Skeletal muscle tissue (tissue), 4 donors: ENCODE data around the gene CCNL1. TPM values are rescaled to one million over a fixed set of nuclear protein-coding genes. Genes with fewer than 3 reads are reported as not detected.
"Not testable (repeated sequence)": the region's sequence is repeated elsewhere in the genome, so short reads cannot be mapped to it uniquely, and the experiment has no call there.

Source experiments
- H3K27ac ChIP-seq: one replicate; pipeline ENCODE4 v1.7.0; 2013; ENCODE audit warnings: mild to moderate bottlenecking, low read depth, low read length, inconsistent platforms
- H3K27me3 ChIP-seq, 3 donors: one replicate each; pipeline ENCODE4 v1.7.0; 2013; ENCODE audit warnings: low read length in 3 of 3; ENCODE audit not compliant: control insufficient read depth in 3 of 3, insufficient read depth in 3 of 3
- H3K36me3 ChIP-seq, 3 donors: one replicate each; pipeline ENCODE4 v1.7.0; 2013; ENCODE audit warnings: low read length in 3 of 3; ENCODE audit not compliant: control insufficient read depth in 3 of 3, insufficient read depth in 3 of 3
- H3K4me1 ChIP-seq, 3 donors: one replicate each; pipeline ENCODE4 v1.7.0; 2013; ENCODE audit warnings: low read length in 3 of 3, mild to moderate bottlenecking in 3 of 3; ENCODE audit not compliant: control insufficient read depth in 3 of 3, insufficient read depth in 3 of 3
- H3K4me3 ChIP-seq, 3 donors: one replicate each; pipeline ENCODE4 v1.7.0; 2013; ENCODE audit warnings: low read length in 3 of 3
- H3K9ac ChIP-seq, 3 donors: one replicate each; pipeline ENCODE4 v1.7.0; 2013; ENCODE audit warnings: low read length in 3 of 3, mild to moderate bottlenecking in 3 of 3, moderate library complexity in 2 of 3, low read depth in 1 of 3
- H3K9me3 ChIP-seq, 3 donors: one replicate each; pipeline ENCODE4 v1.7.0; 2013; ENCODE audit warnings: low read length in 3 of 3; ENCODE audit not compliant: control insufficient read depth in 3 of 3
- total RNA-seq: library from RNA; depleted of rRNA; stranded (reverse); fragments of >200 nt; gene quantifications from one replicate; pipeline ENCODE4 v1.2.3, GENCODE V29; 2014
- donor health status: Osteomylitis.

Gene CCNL1
- total RNA-seq, 1 donor from 2014 or later, result 52.7 TPM

DNA sequence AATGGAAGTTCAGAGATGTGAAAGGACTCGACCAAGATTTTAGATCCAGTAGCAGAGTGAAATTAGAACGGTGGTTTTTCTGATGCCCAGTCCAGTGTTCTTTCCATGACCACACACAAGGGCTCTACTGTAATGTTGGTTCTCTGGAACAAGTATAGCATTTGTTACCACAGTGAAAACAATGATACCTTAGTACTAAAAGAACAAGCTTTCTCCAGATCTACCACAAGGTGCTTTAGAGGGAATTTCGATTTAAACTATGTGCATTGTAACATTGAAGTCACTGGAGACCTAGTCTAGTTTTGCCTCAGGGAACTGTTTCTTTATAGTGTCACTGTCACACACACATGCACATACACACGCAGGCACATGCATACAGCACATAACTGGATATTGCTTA, 12.8 kb upstream of the CCNL1 start:
- H3K27ac ChIP-seq, result no peak overlapping the region
- no peaks in the 10 kb centered on the region for H3K27me3 ChIP-seq
- H3K4me1 ChIP-seq, result peaks cover 12 to 14% (median 14%) of the 10 kb centered on the region in 3 donors
- H3K9me3 ChIP-seq, result no peaks in the 10 kb centered on the region
- no peaks in the 10 kb centered on the region for H3K36me3 ChIP-seq
- no peak overlapping the region for H3K9ac ChIP-seq
- no peak overlapping the region for H3K4me3 ChIP-seq

DNA sequence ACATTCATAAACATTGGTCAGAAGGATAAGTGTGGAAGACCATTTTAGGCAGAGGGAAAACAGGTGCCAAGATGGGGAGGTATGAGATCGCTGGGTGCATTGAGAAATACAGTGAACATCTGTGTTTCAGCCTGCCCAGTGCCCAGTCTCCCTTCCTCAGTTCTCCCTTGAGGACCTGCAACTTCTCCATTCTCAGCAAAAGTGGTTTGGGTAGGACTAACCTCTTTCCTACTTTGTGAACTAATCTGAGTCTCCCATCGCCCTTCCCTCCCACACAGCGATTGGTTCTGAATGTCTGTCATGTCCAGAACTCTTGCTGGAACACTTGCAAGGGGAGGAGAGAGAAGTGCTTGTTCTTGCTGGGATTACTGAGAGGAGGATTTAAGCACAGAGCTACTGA, 10.9 kb upstream of the CCNL1 start:
- peaks cover 9 to 23% (median 9%) of the 10 kb centered on the region in 3 donors for H3K4me1 ChIP-seq
- H3K27ac ChIP-seq, result no peak overlapping the region
- H3K27me3 ChIP-seq, result no peaks in the 10 kb centered on the region
- H3K9me3 ChIP-seq, result no peaks in the 10 kb centered on the region
- no peak overlapping the region for H3K4me3 ChIP-seq
- H3K9ac ChIP-seq, result no peak overlapping the region
- H3K36me3 ChIP-seq, result no peaks in the 10 kb centered on the region

DNA sequence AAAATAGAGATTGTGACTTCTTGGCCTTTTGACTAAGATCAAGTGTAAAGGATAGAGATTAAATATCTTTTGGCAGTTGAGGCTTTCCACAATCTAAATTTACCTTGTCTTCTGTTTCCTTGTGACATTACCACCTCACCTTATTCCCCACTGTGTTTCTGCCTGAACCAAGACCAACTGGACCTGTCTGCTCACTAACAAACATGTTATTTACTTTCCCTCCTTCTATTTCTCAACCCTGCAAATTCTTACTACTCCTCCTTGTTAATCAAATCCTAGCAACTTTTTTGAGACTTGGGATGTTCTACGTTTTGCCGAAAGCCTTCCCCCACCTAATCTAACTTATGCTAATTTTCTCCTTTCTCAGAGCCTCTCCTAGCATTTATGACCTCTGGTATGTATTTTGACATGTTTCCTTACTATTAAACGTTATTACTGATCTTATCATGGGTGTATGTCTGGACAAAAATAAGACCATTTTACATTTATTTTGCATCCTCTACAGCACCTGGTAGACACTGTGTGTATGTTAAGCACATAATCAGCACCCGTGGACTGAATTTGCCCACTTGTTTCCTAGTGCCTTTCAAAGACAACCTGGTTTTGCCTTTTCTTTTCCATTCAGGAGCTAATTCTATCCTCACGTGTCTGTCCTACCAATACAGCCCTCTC, 7.6 kb upstream of the CCNL1 start:
- no peaks in the 10 kb centered on the region for H3K9me3 ChIP-seq
- no peak overlapping the region for H3K27ac ChIP-seq
- peaks cover 0 to 17% (median 4%) of the 10 kb centered on the region in 3 donors for H3K4me1 ChIP-seq
- no peak overlapping the region for H3K9ac ChIP-seq
- H3K27me3 ChIP-seq, result no peaks in the 10 kb centered on the region
- no peak overlapping the region for H3K4me3 ChIP-seq
- H3K36me3 ChIP-seq, result no peaks in the 10 kb centered on the region

DNA sequence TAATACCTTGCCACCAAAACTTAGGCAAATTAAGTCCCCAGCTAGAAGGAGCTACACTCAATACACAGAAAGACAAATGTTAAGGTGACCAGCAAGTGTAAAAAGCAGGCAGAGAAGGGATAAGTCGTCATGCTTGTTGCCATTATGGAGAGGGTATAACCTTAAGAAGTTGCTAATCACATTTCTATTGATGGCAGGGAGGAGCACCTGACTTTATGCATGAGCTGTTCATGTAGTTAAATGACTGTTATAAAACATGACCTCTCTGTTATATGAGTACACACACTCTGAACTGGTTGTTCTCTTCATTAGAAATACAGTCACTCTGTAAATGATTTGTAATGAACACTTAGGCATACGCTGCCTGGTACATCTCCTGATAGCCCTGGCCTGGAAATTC, 6.6 kb upstream of the CCNL1 start:
- Histone ChIP-seq H3K27ac (no peak overlapping the region), H3K4me1 (peaks cover 0 to 17% (median 4%) of the 10 kb centered on the region in 3 donors), H3K4me3 (no peak overlapping the region), H3K9me3 (no peaks in the 10 kb centered on the region), H3K36me3 (no peaks in the 10 kb centered on the region), H3K27me3 (no peaks in the 10 kb centered on the region), H3K9ac (no peak overlapping the region)

DNA sequence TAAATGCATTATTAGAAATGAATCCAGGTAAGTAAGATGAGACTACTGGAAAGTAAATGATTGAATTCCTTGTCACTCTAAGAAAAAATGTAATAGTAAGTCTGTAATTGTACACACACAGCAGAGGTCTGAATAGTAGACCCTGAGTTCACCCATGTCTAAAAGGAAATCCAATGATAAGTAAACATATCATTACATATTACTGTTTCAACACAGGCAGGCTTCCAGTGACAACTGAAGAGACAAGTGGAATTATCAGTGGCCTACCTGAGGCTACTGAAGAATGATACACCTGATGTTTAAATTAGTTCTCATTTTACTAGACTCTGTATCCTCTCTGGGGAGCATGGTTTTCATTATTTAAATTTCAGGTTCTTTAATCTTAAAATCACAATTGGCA, 6.2 kb upstream of the CCNL1 start:
- Histone ChIP-seq H3K27ac (no peak overlapping the region), H3K4me3 (no peak overlapping the region)

DNA sequence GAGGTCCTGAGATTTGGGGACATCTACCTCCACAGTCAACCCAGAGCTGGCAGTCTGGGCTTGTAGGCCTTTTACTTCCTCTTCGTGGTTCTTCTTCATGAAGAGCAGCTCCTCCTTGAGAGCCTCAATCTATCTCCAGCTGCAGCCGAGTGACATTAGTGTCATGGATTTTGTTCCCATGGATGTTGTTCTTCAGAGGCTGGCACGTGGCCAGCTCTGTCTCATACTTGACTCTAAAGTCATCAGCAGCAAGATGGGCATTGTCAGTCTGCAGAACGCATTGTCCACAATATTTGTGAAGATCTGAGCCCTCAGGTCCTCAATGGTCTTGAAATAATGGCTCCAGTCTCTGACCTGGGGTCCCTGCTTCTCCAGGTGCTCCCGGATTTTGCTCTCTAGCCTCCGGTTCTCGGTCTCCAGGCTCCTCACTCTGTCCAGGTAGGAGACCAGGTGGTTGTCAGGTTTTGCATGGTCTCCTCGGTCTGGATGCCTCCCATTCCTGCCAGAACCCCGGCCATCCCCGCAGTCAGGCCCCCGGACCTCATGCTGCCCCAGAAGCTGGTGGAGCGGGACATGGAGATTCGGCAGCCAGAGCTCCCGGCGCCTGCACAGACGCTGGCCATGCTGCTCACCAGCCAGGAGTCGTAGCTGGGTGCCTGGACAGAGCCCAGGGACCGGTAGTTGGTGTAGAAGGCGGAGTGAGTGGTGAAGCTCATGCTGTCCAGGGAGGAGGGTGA, 3.4 kb upstream of the CCNL1 start:
- H3K9ac ChIP-seq, result no peak overlapping the region
- no peak overlapping the region for H3K4me3 ChIP-seq
- H3K36me3 ChIP-seq, result peaks cover 0 to 4% (median 3%) of the 10 kb centered on the region in 3 donors
- H3K4me1 ChIP-seq, result peaks cover 9 to 24% (median 11%) of the 10 kb centered on the region in 3 donors
- H3K27me3 ChIP-seq, result no peaks in the 10 kb centered on the region
- H3K9me3 ChIP-seq, result no peaks in the 10 kb centered on the region
- no peak overlapping the region for H3K27ac ChIP-seq

More for the DNA sequence above, 6.2 kb upstream of the CCNL1 start:
- Histone ChIP-seq H3K9ac (no peak overlapping the region), H3K4me1 (peaks cover 2 to 17% (median 4%) of the 10 kb centered on the region in 3 donors), H3K27me3 (no peaks in the 10 kb centered on the region), H3K9me3 (no peaks in the 10 kb centered on the region), H3K36me3 (no peaks in the 10 kb centered on the region)

DNA sequence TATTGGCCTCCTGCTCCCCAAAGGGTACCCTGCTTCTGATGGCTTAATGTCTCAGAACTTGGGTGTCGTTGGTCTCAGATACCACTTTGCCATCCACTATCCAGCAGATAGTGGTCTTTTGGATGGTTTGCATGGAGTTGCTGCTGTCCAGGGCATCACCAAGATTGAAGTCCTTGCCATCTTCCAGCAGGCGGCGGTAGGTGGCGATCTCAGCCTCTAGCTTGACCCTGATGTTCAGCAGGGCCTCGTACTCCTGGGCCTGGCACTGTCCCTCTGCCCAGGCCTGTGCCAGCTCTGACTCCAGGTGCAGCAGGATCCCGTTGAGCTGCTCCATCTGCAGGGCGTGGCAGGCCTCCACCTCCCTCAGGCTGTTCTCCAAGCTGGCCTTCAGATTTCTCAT, 2.7 kb upstream of the CCNL1 start:
- not testable (repeated sequence) for H3K27me3 ChIP-seq, H3K27ac ChIP-seq, H3K9ac ChIP-seq, H3K9me3 ChIP-seq, H3K4me3 ChIP-seq
- Histone ChIP-seq H3K36me3 (peaks cover under 1 to 10% (median 10%) of the 10 kb centered on the region in 3 donors), H3K4me1 (peaks cover 16 to 27% (median 19%) of the 10 kb centered on the region in 3 donors)

DNA sequence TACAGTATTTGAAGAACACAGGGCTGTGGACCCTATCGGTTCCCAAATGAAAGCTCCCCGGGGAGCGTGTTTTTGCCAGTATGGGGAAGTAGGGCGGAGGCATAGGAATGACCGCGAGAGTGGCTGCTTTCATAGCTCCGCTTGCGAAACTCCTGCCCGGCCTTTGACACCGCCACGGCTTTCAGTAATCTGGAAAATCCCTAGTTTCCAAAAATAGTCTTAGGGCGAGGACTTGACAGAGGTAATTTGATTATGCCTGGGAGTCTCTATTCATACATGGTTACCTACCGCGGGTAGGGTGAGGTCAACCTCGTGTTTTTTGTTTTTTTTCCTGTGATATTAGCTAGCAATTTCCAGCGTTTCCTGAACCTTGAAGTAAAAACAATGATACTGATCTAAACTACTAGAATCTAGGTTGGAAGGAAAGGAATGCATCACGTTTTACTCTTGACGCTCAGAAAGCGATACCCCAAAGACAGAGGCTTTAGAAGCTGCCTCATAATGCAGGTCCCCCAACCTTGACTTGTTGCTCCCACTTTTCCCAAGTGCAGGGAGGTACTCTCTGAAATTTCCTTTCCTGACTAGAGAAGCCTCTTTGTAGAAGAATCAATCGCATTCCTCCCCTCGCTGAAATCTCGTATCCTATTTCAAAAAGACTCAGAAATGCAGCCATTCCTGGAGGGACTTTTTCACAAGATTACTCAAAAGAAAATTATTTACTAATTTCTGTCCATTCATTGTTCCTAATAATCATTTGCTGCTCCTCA, 894 bp upstream of the CCNL1 start:
- Histone ChIP-seq H3K27ac (peak overlapping the region; percentile 100), H3K27me3 (no peaks in the 10 kb centered on the region), H3K36me3 (peaks cover 16 to 26% (median 16%) of the 10 kb centered on the region in 3 donors), H3K9ac (peak overlapping the region; percentile 100), H3K9me3 (no peaks in the 10 kb centered on the region), H3K4me1 (peaks cover 24 to 32% (median 32%) of the 10 kb centered on the region in 3 donors), H3K4me3 (peak overlapping the region; percentile 96 to 99 (median 99))

DNA sequence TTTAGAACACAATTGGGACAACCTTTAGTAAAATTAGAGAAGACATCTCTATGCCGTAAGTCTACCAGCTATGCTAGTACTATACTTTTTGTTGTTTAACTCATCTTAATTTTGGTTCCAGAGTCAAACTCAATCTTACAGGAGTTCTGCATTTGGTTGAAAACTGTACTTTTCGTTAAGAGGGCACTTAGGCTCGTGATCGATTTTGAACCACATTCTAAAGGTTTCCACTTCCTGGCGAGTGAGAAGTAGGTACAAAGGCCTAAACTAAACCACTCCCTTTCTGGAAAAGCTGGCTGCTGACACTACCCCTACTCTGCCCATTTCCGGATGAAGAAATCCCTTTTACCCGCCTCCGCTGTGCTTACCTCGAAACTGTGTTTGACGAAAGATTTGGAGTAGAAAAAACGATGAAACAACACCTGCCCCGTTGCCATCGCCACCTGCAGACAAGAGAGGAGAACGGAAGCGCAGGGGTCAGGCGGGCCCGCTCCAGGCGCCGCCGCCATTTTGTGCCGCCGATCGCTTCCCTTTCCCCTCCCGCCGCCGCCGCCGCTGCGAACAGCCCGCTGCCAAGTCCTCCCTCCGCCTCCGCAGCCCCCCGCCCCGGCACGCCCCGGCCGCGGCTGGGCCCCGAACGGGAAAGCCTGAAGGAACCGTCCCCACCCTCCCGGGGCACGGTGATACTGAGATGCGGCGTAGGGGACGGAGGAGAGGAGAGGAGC, 748 bp downstream of the CCNL1 start:
- Histone ChIP-seq H3K27ac (peak overlapping the region; percentile 100), H3K9me3 (no peaks in the 10 kb centered on the region), H3K9ac (peak overlapping the region; percentile 100), H3K4me1 (peaks cover 32 to 48% (median 45%) of the 10 kb centered on the region in 3 donors), H3K4me3 (peak overlapping the region; percentile 92 to 99 (median 99)), H3K36me3 (peaks cover 16 to 26% (median 21%) of the 10 kb centered on the region in 3 donors), H3K27me3 (no peaks in the 10 kb centered on the region)
